Astrocyte (in vitro differentiated cells and primary cell): ENCODE results near the gene LSM10. TPM values are rescaled to one million over a fixed set of nuclear protein-coding genes. Genes with fewer than 3 reads are reported as not detected.

ENCODE experiments used
- DNase-seq: peaks from one replicate; pipeline ENCODE4 v3.0.0-alpha.2; 2010; ENCODE audit warnings: low read depth
- FAIRE-seq: peaks from 2 replicates; lab custom pipeline; 2011; peaks lifted over from hg19 to GRCh38; lab: Jason Lieb, UNC
- H2AFZ ChIP-seq: 2 replicates; pipeline ENCODE4 v1.6.0; 2012; ENCODE audit warnings: low read depth, low read length, inconsistent platforms
- H3K27ac ChIP-seq: 2 replicates; pipeline ENCODE4 v1.5.1; 2011; ENCODE audit warnings: low read depth, low read length, inconsistent platforms
- H3K27me3 ChIP-seq: 2 replicates; pipeline ENCODE4 v1.6.0; 2011; ENCODE audit warnings: low read length, inconsistent platforms; ENCODE audit not compliant: insufficient read depth
- H3K36me3 ChIP-seq: 2 replicates; pipeline ENCODE4 v1.5.1; 2011; ENCODE audit warnings: low read length, inconsistent platforms; ENCODE audit not compliant: insufficient read depth
- H3K4me1 ChIP-seq: 2 replicates; pipeline ENCODE4 v1.5.1; 2011; ENCODE audit warnings: low read length, inconsistent platforms; ENCODE audit not compliant: insufficient read depth
- H3K4me2 ChIP-seq: 2 replicates; pipeline ENCODE4 v1.6.0; 2012; ENCODE audit warnings: low read length, inconsistent platforms
- H3K4me3 ChIP-seq: 2 replicates; pipeline ENCODE4 v1.5.1; 2011; ENCODE audit warnings: low read depth, mild to moderate bottlenecking, low read length, inconsistent platforms; ENCODE audit not compliant: insufficient read depth
- H3K79me2 ChIP-seq: 2 replicates; pipeline ENCODE4 v1.6.0; 2012; ENCODE audit warnings: mild to moderate bottlenecking, low read length, inconsistent platforms; ENCODE audit not compliant: insufficient read depth
- H3K9ac ChIP-seq: 2 replicates; pipeline ENCODE4 v1.6.0; 2012; ENCODE audit warnings: mild to moderate bottlenecking, low read length, inconsistent platforms
- H3K9me3 ChIP-seq: 2 replicates; pipeline ENCODE4 v1.5.1; 2012; ENCODE audit warnings: low read depth, mild to moderate bottlenecking, low read length, inconsistent platforms; ENCODE audit not compliant: insufficient read depth
- H4K20me1 ChIP-seq: 2 replicates; pipeline ENCODE4 v1.6.0; 2012; ENCODE audit warnings: low read length, inconsistent platforms; ENCODE audit not compliant: insufficient read depth
- H3K27ac Mint-ChIP-seq: one replicate; pipeline ENCODE4 v1.8.0; 2021; ENCODE audit warnings: mild to moderate bottlenecking, mixed read lengths; ENCODE audit not compliant: unreplicated experiment
- H3K27me3 Mint-ChIP-seq: one replicate; pipeline ENCODE4 v1.8.0; 2021; ENCODE audit warnings: low read depth, mixed read lengths; ENCODE audit not compliant: unreplicated experiment
- H3K36me3 Mint-ChIP-seq: one replicate; pipeline ENCODE4 v1.8.0; 2021; ENCODE audit warnings: low read depth, mixed read lengths; ENCODE audit not compliant: unreplicated experiment
- H3K4me1 Mint-ChIP-seq: one replicate; pipeline ENCODE4 v1.8.0; 2021; ENCODE audit warnings: low read depth, mixed read lengths; ENCODE audit not compliant: unreplicated experiment
- H3K4me3 Mint-ChIP-seq: one replicate; pipeline ENCODE4 v1.8.0; 2021; ENCODE audit warnings: mild to moderate bottlenecking, moderate library complexity, mixed read lengths; ENCODE audit not compliant: unreplicated experiment
- H3K9me3 Mint-ChIP-seq: one replicate; pipeline ENCODE4 v1.8.0; 2021; ENCODE audit warnings: mild to moderate bottlenecking, mixed read lengths; ENCODE audit not compliant: unreplicated experiment
- CTCF ChIP-seq: IDR thresholded peaks from 2 replicates; pipeline ENCODE4 v1.5.1; 2011; ENCODE audit warnings: low read depth, mild to moderate bottlenecking, inconsistent platforms, low read length, moderate library complexity; ENCODE audit not compliant: insufficient read depth
- EZH2 ChIP-seq: IDR thresholded peaks from 2 replicates; pipeline ENCODE4 v1.6.1; 2012; ENCODE audit warnings: mild to moderate bottlenecking, low read length, inconsistent platforms; ENCODE audit not compliant: insufficient read depth
- total RNA-seq: library from RNA; stranded (reverse); gene quantifications from 2 replicates; pipeline ENCODE4 v1.2.1, GENCODE V29; 2021

LSM10 gene
- total RNA-seq, 1 donor from 2014 or later = 48.9 TPM

GRCh38 chr1:36351227-36351977 lies 46.3 kb downstream of the LSM10 start:
- peak overlapping the region; percentile 98 for H3K27ac ChIP-seq
- Mint-ChIP-seq H3K36me3 (peaks cover 41% of the 10 kb centered on the region), H3K27me3 (no peaks in the 10 kb centered on the region), H3K4me3 (peak overlapping the region; percentile 41), H3K4me1 (peaks cover 54% of the 10 kb centered on the region), H3K27ac (peak overlapping the region; percentile 100), H3K9me3 (no peaks in the 10 kb centered on the region)
- no peaks in the 10 kb centered on the region for H3K27me3 ChIP-seq
- FAIRE-seq (no peak), DNase-seq (peak; percentile 88)
- no peaks in the 10 kb centered on the region for H3K9me3 ChIP-seq
- peak overlapping the region; percentile 40 for H3K4me3 ChIP-seq
- H2AFZ ChIP-seq = no peak overlapping the region
- no peaks in the 10 kb centered on the region for H3K79me2 ChIP-seq
- H3K4me1 ChIP-seq = peaks cover 47% of the 10 kb centered on the region
- peak overlapping the region; percentile 83 for H3K4me2 ChIP-seq
- H3K9ac ChIP-seq = peak overlapping the region; percentile 84
- H4K20me1 ChIP-seq = no peaks in the 10 kb centered on the region
- TF ChIP-seq CTCF (no peak), EZH2 (no peak)
- H3K36me3 ChIP-seq = peaks cover 23% of the 10 kb centered on the region

DNA sequence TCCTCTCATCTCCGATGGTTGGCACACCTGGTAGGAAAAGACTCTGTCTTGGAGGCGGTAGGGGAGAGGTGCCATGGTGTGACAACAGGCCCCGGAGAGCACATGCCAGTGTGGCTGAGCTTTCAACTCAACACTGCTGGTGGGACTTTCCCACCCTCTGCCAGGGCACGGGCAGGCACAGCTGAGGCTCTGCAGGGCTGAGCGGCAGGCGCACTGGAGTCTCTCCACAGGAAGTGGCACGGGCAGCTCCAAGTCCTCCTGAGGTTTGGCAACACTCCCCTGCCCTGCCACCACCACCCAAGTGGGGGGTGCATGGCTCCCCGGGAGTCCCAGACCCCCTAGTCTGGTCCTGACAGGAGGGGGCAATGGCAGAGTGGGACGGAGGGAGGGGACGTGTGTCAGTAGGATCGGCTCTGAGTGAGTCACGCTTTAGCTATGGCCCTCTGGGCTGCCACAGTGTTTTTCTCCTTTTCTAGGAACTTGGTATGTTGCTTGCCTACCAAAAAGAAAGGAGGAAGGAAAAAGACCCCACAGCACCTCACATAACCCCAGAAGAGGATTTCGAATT lies 47.0 kb downstream of the LSM10 start:
- H3K4me1 Mint-ChIP-seq = peaks cover 54% of the 10 kb centered on the region
- H3K27ac Mint-ChIP-seq = peak overlapping the region; percentile 100
- Histone ChIP-seq H3K27ac (peak overlapping the region; percentile 98), H3K4me1 (peaks cover 47% of the 10 kb centered on the region), H3K4me3 (peak overlapping the region; percentile 40), H3K4me2 (peak overlapping the region; percentile 83), H4K20me1 (no peaks in the 10 kb centered on the region), H3K27me3 (no peaks in the 10 kb centered on the region), H3K9ac (peak overlapping the region; percentile 84), H3K9me3 (no peaks in the 10 kb centered on the region), H2AFZ (no peak overlapping the region), H3K79me2 (no peaks in the 10 kb centered on the region), H3K36me3 (peaks cover 26% of the 10 kb centered on the region)
- peaks cover 41% of the 10 kb centered on the region for H3K36me3 Mint-ChIP-seq
- FAIRE-seq (peak; percentile 97), DNase-seq (peak; percentile 81)
- peak overlapping the region; percentile 27 for H3K4me3 Mint-ChIP-seq
- TF ChIP-seq CTCF (no peak), EZH2 (no peak)
- no peaks in the 10 kb centered on the region for H3K9me3 Mint-ChIP-seq
- H3K27me3 Mint-ChIP-seq = no peaks in the 10 kb centered on the region

- H3K9me3 Mint-ChIP-seq = no peaks in the 10 kb centered on the region
- Histone ChIP-seq H3K79me2 (no peaks in the 10 kb centered on the region), H3K27ac (peak overlapping the region; percentile 98), H3K9ac (peak overlapping the region; percentile 84), H3K4me2 (peak overlapping the region; percentile 83), H3K27me3 (no peaks in the 10 kb centered on the region), H3K9me3 (no peaks in the 10 kb centered on the region), H2AFZ (no peak overlapping the region), H3K36me3 (peaks cover 27% of the 10 kb centered on the region), H4K20me1 (no peaks in the 10 kb centered on the region), H3K4me1 (peaks cover 47% of the 10 kb centered on the region), H3K4me3 (no peak overlapping the region)
- no peaks in the 10 kb centered on the region for H3K27me3 Mint-ChIP-seq
- DNase-seq = peak; percentile 32
- H3K27ac Mint-ChIP-seq = peak overlapping the region; percentile 100
- peaks cover 54% of the 10 kb centered on the region for H3K4me1 Mint-ChIP-seq
- TF ChIP-seq CTCF = no peak
- no peak for TF ChIP-seq EZH2
- FAIRE-seq = no peak
- peaks cover 42% of the 10 kb centered on the region for H3K36me3 Mint-ChIP-seq
- no peak overlapping the region for H3K4me3 Mint-ChIP-seq
Observed at GRCh38 chr1:36349839-36350238, 47.9 kb downstream of the LSM10 start.
